PC-9 (cell line): Measurements from ENCODE around the gene MYO5B.

Experiments
- CTCF ChIP-seq: fragments of 200-600 bp; sonication (generic); conservative IDR thresholded peaks from 2 replicates; pipeline ENCODE4 v1.6.1; 2017; ENCODE audit warnings: mixed run types, antibody characterized with exemption, mild to moderate bottlenecking, moderate library complexity
- EZH2 ChIP-seq: fragments of 200-600 bp; sonication (generic); IDR thresholded peaks from 2 replicates; pipeline ENCODE4 v1.8.0; 2017; ENCODE audit warnings: antibody characterized with exemption, low read depth

GRCh38 chr18:49845629-49846360 is 349.2 kb downstream of the MYO5B start:
- no peak for TF ChIP-seq CTCF
- no peak for TF ChIP-seq EZH2
